H7 (cell line): ENCODE measurements around the gene MYCBP2. TPM values are rescaled to one million over a fixed set of nuclear protein-coding genes. Genes with fewer than 3 reads are reported as not detected.
"Not testable (repeated sequence)": the region's sequence is repeated elsewhere in the genome, so short reads cannot be mapped to it uniquely, and the experiment has no call there.

Experiments used
- DNase-seq: peaks from one replicate; pipeline ENCODE4 v3.0.0; 2012
- H3K27me3 ChIP-seq: 2 replicates; pipeline ENCODE4 v1.6.0; 2011; ENCODE audit warnings: mild to moderate bottlenecking, low read length; ENCODE audit not compliant: control insufficient read depth, insufficient read depth
- H3K36me3 ChIP-seq: replicated peaks from 2 replicates; pipeline ENCODE4 v1.5.1; 2011; ENCODE audit warnings: low read length; ENCODE audit not compliant: control insufficient read depth, insufficient read depth
- H3K4me3 ChIP-seq: 2 replicates; pipeline ENCODE4 v1.5.1; 2011; ENCODE audit warnings: low read depth, mild to moderate bottlenecking, control low read depth, low read length, moderate library complexity; ENCODE audit not compliant: insufficient read depth
- total RNA-seq: library from RNA; depleted of rRNA; stranded (reverse); fragments of >200 nt; shearing (Covaris generic); gene quantifications from 2 replicates; pipeline ENCODE4 v1.2.3, GENCODE V29; 2014

The MYCBP2 gene
- total RNA-seq, 1 experiment from 2014 or later: 18.3 TPM

- no peak overlapping the region for H3K4me3 ChIP-seq
- DNase-seq: no peak
- no peaks in the 10 kb centered on the region for H3K36me3 ChIP-seq
- H3K27me3 ChIP-seq: no peaks in the 10 kb centered on the region
Measured at GRCh38 chr13:77299587-77299986, 27.3 kb downstream of the MYCBP2 start.

- Histone ChIP-seq H3K4me3 (no peak overlapping the region), H3K36me3 (no peaks in the 10 kb centered on the region), H3K27me3 (no peaks in the 10 kb centered on the region)
- DNase-seq: no peak
Measured at GRCh38 chr13:77298426-77298825, 28.5 kb downstream of the MYCBP2 start.

- no peak overlapping the region for H3K4me3 ChIP-seq
Measured at GRCh38 chr13:77291774-77292173, 35.1 kb downstream of the MYCBP2 start.

GRCh38 chr13:77290342-77290741, 36.6 kb downstream of the MYCBP2 start:
- H3K27me3 ChIP-seq: no peaks in the 10 kb centered on the region
- DNase-seq: no peak
- H3K4me3 ChIP-seq: no peak overlapping the region
- no peaks in the 10 kb centered on the region for H3K36me3 ChIP-seq

More at GRCh38 chr13:77291774-77292173, 35.1 kb downstream of the MYCBP2 start:
- no peak for DNase-seq
- Histone ChIP-seq H3K36me3 (no peaks in the 10 kb centered on the region), H3K27me3 (no peaks in the 10 kb centered on the region)

- Histone ChIP-seq H3K36me3 (no peaks in the 10 kb centered on the region), H3K27me3 (no peaks in the 10 kb centered on the region), H3K4me3 (no peak overlapping the region)
- DNase-seq: no peak
Measured at GRCh38 chr13:77289851-77290250, 37.0 kb downstream of the MYCBP2 start.

GRCh38 chr13:77285632-77286031, 41.3 kb downstream of the MYCBP2 start:
- not testable (repeated sequence) for H3K27me3 ChIP-seq, H3K36me3 ChIP-seq, DNase-seq, H3K4me3 ChIP-seq

- Histone ChIP-seq H3K27me3 (no peaks in the 10 kb centered on the region), H3K36me3 (no peaks in the 10 kb centered on the region), H3K4me3 (no peak overlapping the region)
- DNase-seq: no peak
Measured at GRCh38 chr13:77285098-77285497, 41.8 kb downstream of the MYCBP2 start.

GRCh38 chr13:77274126-77274525, 52.8 kb downstream of the MYCBP2 start:
- Histone ChIP-seq H3K36me3 (no peaks in the 10 kb centered on the region), H3K4me3 (no peak overlapping the region), H3K27me3 (no peaks in the 10 kb centered on the region)
- DNase-seq: no peak

- no peaks in the 10 kb centered on the region for H3K36me3 ChIP-seq
- no peaks in the 10 kb centered on the region for H3K27me3 ChIP-seq
- DNase-seq: no peak
Measured at GRCh38 chr13:77269141-77269540, 57.8 kb downstream of the MYCBP2 start.

GRCh38 chr13:77267362-77267761, 59.5 kb downstream of the MYCBP2 start:
- H3K27me3 ChIP-seq: no peaks in the 10 kb centered on the region
- no peaks in the 10 kb centered on the region for H3K36me3 ChIP-seq
- no peak for DNase-seq
- no peak overlapping the region for H3K4me3 ChIP-seq

More at GRCh38 chr13:77269141-77269540, 57.8 kb downstream of the MYCBP2 start:
- H3K4me3 ChIP-seq: no peak overlapping the region

GRCh38 chr13:77265336-77265735, 61.6 kb downstream of the MYCBP2 start:
- no peaks in the 10 kb centered on the region for H3K27me3 ChIP-seq
- no peak overlapping the region for H3K4me3 ChIP-seq
- H3K36me3 ChIP-seq: no peaks in the 10 kb centered on the region
- no peak for DNase-seq

- Histone ChIP-seq H3K36me3 (no peaks in the 10 kb centered on the region), H3K27me3 (no peaks in the 10 kb centered on the region), H3K4me3 (no peak overlapping the region)
- DNase-seq: no peak
Measured at GRCh38 chr13:77262198-77262597, 64.7 kb downstream of the MYCBP2 start.

- peaks cover 2% of the 10 kb centered on the region for H3K36me3 ChIP-seq
- no peak for DNase-seq
- H3K27me3 ChIP-seq: no peaks in the 10 kb centered on the region
- H3K4me3 ChIP-seq: no peak overlapping the region
Measured at GRCh38 chr13:77250975-77251374, 75.9 kb downstream of the MYCBP2 start.

- H3K36me3 ChIP-seq, DNase-seq, H3K27me3 ChIP-seq, H3K4me3 ChIP-seq: not testable (repeated sequence)
Measured at GRCh38 chr13:77245224-77245623, 81.7 kb downstream of the MYCBP2 start.

- H3K36me3 ChIP-seq: no peaks in the 10 kb centered on the region
- H3K4me3 ChIP-seq: no peak overlapping the region
- H3K27me3 ChIP-seq: no peaks in the 10 kb centered on the region
- no peak for DNase-seq
Measured at GRCh38 chr13:77239312-77239711, 87.6 kb downstream of the MYCBP2 start.

GRCh38 chr13:77235456-77236022, 91.4 kb downstream of the MYCBP2 start:
- Histone ChIP-seq H3K36me3 (no peaks in the 10 kb centered on the region), H3K4me3 (no peak overlapping the region), H3K27me3 (no peaks in the 10 kb centered on the region)
- no peak for DNase-seq
